ENCODE data around the gene PLEKHA7.

DNA sequence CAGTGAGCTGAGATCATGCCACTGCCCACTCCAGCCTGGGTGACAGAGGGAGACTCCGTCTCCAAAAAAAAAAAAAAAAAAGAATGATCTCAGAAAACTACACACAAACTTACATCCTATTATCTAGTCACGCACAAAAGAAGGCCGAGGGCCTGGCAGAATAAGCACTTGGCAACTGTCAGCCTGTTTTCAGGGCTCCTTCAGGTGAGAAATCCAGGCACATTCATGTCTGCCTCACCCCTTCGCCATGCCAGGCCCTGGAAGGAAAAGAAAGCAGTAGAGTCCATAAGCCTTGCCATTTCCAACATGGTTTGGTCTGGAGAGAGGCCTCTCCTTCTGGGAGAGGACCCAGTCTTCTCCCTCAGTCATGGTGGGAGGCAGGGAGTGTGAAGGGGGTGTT, 244.8 kb downstream of the PLEKHA7 start:
- TF ChIP-seq POLR2A (IDR thresholded peaks at IDR 0.05; ENCODE audit: low read length) (no peak), GATA1 (IDR thresholded peaks at IDR 0.05; ENCODE audit: low read depth, low read length) (no peak)
